GM12872 (cell line): ENCODE data around the gene RCAN2.

Source experiments
- TF ChIP-seq, protein P1 (sequence below): IDR thresholded peaks from 3 replicates; pipeline ENCODE4 v1.5.1; 2011; ENCODE audit warnings: low read depth, mild to moderate bottlenecking, low read length, moderate library complexity; ENCODE audit not compliant: insufficient read depth

The RCAN2 gene

DNA sequence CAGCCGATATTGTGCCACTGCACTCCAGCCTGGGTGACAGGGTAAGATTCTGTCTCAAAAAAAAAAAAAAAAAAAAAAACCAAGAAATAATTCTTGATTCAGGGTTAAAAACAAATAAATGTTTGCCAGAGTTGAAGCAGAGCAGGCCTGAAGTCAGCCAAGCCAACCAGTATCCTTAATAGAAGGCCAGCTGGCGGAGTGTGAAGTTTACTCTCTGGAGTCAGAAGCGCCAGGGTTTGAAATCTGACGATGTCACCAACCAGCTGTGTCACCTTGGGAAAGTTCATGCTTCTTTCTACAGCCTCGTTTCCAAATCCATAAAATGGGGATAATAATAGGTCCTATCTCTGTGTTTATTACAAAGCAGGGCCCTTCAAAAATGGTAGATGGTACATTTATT is 247.5 kb downstream of the RCAN2 start:
- TF ChIP-seq, protein P1, sequence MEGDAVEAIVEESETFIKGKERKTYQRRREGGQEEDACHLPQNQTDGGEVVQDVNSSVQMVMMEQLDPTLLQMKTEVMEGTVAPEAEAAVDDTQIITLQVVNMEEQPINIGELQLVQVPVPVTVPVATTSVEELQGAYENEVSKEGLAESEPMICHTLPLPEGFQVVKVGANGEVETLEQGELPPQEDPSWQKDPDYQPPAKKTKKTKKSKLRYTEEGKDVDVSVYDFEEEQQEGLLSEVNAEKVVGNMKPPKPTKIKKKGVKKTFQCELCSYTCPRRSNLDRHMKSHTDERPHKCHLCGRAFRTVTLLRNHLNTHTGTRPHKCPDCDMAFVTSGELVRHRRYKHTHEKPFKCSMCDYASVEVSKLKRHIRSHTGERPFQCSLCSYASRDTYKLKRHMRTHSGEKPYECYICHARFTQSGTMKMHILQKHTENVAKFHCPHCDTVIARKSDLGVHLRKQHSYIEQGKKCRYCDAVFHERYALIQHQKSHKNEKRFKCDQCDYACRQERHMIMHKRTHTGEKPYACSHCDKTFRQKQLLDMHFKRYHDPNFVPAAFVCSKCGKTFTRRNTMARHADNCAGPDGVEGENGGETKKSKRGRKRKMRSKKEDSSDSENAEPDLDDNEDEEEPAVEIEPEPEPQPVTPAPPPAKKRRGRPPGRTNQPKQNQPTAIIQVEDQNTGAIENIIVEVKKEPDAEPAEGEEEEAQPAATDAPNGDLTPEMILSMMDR, result no peak

GRCh38 chr6:46242921-46243320 is 248.3 kb downstream of the RCAN2 start:
- TF ChIP-seq, protein P1, result no peak

GRCh38 chr6:46240866-46241565 is 250.2 kb downstream of the RCAN2 start:
- TF ChIP-seq, protein P1, result no peak

GRCh38 chr6:46236752-46237151 is 254.5 kb downstream of the RCAN2 start:
- TF ChIP-seq, protein P1, result no peak

DNA sequence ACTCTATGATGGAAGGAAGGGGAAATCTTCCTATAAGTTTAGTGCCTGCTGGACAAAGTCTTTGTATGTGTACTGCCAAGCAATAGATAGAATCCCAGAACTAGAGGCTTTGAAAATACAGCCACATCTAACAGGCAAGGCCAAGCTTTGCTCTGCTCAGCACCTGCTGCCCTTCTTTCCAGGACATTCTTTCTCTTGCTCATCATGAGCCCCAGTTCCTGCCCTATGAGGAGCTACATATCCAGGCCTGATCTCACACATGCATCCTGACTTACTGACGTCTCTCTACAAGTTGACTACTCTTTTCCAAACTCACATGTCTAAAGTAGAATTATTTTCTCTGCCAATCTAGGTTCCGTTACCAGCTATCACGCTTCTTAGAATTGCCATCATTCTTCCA is 256.0 kb downstream of the RCAN2 start:
- TF ChIP-seq, protein P1, result no peak

- TF ChIP-seq, protein P1, result no peak
Observed at GRCh38 chr6:46234700-46235099, 256.5 kb downstream of the RCAN2 start.

DNA sequence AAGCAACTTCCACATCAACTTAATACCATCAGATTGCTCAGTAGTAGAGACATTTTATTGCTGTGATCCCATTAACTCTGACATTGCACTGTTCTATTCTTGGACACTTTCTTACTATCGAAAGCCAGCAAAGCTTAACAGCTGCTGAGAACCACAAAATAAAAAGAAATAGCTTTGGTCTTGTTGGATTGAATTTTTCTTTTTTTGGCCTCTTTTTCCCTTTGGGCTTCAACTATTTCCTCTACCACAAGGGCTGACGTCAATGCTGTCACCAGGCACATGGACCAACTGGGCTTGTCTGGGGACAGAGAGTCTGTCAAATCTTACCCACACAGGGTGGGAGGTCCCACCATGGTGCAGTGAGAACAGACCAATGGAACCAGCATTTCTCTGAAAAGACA is 257.1 kb downstream of the RCAN2 start:
- TF ChIP-seq, protein P1, result no peak
